Subcutaneous adipose tissue (tissue), 4 donors: ENCODE measurements around the gene NEURL2. TPM values are rescaled to one million over a fixed set of nuclear protein-coding genes. Genes with fewer than 3 reads are reported as not detected.

Experiments
- CTCF ChIP-seq: fragments of 450-650 bp; IDR thresholded peaks from one replicate; pipeline ENCODE4 v1.5.1; 2016; ENCODE audit warnings: low read depth, mild to moderate bottlenecking, control low read depth, antibody characterized with exemption, moderate library complexity
- total RNA-seq, 4 donors: library from RNA; depleted of rRNA; stranded (reverse); fragments of >200 nt; gene quantifications; one replicate each; pipeline ENCODE4 v1.1.0, GENCODE V29; 2016

NEURL2 gene
- total RNA-seq, 4 donors from 2014 or later, result 2.3 to 15.1 (median 10.0) TPM

- TF ChIP-seq CTCF, result no peak
Measured at GRCh38 chr20:45883100-45883469, 7.9 kb downstream of the NEURL2 start.

GRCh38 chr20:45882469-45883099 lies 8.4 kb downstream of the NEURL2 start:
- no peak for TF ChIP-seq CTCF

GRCh38 chr20:45880988-45881788 lies 9.8 kb downstream of the NEURL2 start, which contains the start of gene ZSWIM1:
ZSWIM1 (plus strand) TSS chr20:45881227; CDS start chr20:45882593, 1,366 bp downstream.
- no peak for TF ChIP-seq CTCF

GRCh38 chr20:45878076-45878761 lies 12.8 kb downstream of the NEURL2 start:
- no peak for TF ChIP-seq CTCF

- TF ChIP-seq CTCF, result no peak
Measured at GRCh38 chr20:45874576-45874975, 16.4 kb downstream of the NEURL2 start.

GRCh38 chr20:45873409-45874103 lies 17.5 kb downstream of the NEURL2 start:
- TF ChIP-seq CTCF, result no peak
